Stimulated activated CD8-positive, alpha-beta memory T cell treated with anti-CD3 and anti-CD28 coated beads, Interleukin-4, amount 100 ng/mL, for 24 hours (primary cell): ENCODE data around the gene SNAPC4.

Experiments used
- DNase-seq: peaks from one replicate; pipeline ENCODE4 v3.0.0-alpha.2; 2020; ENCODE audit warnings: low read depth

The SNAPC4 gene, protein sequence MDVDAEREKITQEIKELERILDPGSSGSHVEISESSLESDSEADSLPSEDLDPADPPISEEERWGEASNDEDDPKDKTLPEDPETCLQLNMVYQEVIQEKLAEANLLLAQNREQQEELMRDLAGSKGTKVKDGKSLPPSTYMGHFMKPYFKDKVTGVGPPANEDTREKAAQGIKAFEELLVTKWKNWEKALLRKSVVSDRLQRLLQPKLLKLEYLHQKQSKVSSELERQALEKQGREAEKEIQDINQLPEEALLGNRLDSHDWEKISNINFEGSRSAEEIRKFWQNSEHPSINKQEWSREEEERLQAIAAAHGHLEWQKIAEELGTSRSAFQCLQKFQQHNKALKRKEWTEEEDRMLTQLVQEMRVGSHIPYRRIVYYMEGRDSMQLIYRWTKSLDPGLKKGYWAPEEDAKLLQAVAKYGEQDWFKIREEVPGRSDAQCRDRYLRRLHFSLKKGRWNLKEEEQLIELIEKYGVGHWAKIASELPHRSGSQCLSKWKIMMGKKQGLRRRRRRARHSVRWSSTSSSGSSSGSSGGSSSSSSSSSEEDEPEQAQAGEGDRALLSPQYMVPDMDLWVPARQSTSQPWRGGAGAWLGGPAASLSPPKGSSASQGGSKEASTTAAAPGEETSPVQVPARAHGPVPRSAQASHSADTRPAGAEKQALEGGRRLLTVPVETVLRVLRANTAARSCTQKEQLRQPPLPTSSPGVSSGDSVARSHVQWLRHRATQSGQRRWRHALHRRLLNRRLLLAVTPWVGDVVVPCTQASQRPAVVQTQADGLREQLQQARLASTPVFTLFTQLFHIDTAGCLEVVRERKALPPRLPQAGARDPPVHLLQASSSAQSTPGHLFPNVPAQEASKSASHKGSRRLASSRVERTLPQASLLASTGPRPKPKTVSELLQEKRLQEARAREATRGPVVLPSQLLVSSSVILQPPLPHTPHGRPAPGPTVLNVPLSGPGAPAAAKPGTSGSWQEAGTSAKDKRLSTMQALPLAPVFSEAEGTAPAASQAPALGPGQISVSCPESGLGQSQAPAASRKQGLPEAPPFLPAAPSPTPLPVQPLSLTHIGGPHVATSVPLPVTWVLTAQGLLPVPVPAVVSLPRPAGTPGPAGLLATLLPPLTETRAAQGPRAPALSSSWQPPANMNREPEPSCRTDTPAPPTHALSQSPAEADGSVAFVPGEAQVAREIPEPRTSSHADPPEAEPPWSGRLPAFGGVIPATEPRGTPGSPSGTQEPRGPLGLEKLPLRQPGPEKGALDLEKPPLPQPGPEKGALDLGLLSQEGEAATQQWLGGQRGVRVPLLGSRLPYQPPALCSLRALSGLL (N-terminal part only)

DNA sequence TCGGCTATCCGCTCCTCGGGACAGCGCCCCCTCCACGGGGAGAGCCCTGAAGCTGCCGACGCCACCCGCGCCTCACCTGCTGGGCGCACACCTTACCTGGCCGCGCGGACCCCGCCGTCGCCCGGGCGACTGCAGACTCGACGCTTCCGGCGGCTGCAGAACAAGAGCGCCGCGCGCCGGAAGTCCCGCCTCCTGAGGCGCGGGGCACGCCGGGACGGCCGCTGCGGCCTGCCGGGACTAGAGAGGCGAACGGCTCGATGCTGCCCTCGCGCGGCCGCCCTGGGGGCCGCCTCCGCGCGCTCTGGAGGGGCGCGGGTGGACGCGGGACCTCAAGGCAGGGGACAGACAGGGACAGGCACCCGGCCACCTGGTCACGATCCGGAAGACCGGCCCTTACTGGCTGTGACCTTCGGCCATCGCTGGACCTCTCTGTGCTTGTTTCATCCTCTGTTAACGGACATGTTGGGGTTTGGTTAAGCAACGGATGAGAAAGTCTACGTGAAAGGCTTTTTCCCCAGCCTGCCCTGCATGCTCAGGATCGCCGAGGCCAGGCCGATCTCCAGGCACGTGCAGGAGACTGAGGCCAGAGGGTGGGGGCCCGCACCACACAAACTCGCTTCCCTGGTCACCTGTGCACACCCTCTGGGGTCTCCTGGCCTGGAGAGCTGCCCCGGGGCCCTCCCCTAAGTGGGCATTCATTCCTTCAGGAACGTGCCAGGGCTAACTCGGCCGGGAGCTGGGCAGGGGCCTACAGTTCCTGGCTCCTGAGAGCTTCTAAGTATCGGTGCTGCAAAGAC is at the start of gene SNAPC4:
Gene SNAPC4 (minus strand): TSS at position 133 of the 797 bp plus-strand sequence. CDS start 1,742 bp downstream, outside the sequence.
- peak; percentile 83 for DNase-seq

DNA sequence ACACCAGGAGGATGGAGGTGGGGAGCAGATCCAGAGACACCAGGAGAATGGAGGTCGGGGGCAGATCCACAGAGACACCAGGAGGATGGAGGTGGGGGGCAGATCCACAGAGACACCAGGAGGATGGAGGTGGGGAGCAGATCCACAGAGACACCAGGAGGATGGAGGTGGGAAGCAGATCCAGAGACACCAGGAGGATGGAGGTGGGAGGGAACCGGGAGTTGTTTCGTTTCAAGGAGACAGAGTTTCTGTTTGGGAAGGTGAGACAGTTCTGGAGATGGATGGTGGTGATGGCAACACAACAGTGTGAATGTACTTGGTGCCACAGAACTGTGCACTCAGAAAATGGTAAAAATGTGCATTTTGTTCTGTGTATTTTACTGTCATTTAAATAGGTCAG is 48.7 kb upstream of the SNAPC4 start:
- DNase-seq: no peak

DNA sequence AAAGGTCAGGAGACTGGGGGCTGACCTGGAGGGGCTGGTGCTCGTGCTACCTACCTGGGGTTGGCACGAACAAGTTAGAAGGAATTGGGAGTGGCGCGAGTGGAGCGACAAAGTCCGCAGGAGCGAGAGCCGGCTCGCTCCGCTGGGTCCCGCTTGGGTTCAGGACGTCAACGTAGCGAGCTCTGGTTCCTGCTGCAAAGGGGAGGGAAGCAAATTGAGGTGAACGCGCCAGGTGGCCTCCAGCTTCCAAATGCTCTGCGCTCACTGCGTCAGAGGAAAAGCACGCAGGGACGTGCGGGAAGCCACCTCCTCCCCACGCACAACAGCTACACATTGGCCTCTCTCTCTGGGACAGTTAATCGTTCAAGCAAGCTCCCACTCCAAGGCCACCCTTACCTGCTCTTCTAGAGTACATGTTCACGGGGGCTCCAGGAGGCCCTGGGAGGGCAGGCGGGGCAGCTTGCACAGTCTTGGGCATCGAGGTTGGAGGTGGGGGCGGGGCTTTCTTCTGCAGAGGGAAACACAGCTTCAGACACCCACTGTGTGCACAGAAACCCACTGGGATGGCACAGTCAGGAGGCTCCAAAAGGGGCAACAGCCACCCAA is 47.3 kb upstream of the SNAPC4 start:
- DNase-seq: no peak

DNA sequence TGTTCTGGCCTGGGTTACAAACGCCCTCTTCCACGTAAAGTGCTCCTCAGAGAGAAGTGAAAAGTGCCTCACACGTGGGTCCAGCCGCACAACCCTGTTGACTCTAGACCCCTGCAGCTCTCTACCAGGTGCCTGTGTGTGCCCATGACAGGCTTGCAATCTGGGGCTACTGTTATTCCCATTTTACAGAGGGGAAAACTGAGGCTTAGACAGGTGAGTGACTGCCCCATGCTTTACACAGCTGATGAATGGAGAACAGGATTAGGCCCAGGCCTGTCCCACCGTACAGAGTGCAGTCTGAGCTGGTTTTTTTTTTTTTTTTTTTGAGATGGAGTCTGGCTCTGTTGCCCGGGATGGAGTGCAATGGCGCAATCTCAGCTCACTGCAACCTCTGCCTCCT is 45.8 kb upstream of the SNAPC4 start:
- DNase-seq: no peak

DNA sequence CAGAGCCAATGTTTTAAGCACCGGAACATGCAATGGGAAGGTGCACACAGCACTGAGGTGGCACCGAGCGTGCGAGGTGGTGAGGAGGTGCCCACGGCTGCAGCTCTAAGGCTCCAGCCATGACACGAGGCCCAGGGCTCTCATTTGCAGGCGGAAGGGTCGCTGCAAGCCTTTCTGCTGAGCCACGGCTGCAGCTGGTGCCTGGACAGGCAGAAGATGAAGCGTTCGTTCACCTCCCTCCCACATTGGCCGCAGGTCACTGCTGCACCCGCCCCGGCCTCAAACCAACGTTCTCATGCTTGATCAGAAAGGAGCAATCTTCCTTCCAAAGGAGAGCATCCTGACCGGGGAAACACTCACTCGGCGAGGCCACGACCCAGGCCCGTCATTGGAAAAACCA is 44.1 kb upstream of the SNAPC4 start:
- no peak for DNase-seq

DNA sequence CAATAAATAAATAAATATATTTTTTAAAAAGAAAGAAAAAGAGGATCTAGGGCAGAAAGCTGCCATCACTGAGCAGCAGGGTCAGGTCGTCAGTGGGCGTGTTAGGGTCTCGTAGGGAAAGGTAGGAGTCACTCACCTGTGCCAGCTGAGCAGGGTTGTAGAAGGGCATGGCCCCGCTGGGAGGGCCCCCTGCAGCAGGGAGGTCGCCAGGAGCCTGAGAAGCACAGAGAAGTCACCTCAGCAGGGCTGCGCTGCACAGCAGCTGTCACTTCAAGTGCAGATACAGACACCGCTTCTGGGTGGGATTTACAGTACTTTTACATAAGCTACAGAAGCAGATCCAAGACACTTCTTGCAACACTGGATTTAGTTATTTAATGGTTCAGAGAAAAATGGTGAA is 43.7 kb upstream of the SNAPC4 start:
- no peak for DNase-seq

DNA sequence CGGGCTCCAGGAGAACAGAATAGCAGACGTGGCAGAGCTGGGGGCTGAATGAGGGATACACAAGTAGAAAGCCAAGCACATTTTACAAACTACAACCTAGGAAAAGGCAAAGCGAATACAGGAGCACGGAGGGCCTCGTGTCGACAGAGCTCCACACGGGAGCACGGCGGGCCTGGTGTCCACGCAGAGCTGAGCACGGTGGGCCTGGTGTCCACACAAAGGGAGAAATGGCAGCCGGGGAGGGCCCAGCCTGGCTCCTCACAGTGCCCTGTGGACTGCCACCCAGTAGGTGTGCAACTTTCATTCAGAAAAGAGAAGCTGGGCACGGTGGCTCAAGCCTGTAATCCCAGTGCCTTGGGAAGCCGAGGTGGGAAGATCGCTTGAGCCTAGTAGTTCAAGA is 43.1 kb upstream of the SNAPC4 start:
- no peak for DNase-seq

DNA sequence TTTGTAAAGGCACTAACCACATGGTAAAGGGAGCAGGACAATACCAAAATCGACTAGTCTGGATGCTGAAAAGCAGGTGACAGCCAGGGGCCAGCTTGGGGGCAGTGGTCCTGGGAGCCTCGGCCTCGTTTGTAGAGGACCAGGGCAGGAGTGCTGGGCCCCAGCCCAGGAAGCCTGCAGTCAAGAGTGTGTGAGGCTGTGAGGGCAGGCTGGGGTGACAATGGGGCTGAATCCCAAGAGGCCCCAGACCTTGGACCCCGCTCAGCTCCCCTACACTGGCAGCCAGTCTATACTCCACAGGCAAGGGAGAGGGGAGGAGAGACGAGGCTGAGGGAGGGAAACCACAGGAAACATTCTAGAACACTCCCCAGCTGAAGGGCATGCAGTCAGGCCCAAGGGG is 42.3 kb upstream of the SNAPC4 start:
- no peak for DNase-seq

DNA sequence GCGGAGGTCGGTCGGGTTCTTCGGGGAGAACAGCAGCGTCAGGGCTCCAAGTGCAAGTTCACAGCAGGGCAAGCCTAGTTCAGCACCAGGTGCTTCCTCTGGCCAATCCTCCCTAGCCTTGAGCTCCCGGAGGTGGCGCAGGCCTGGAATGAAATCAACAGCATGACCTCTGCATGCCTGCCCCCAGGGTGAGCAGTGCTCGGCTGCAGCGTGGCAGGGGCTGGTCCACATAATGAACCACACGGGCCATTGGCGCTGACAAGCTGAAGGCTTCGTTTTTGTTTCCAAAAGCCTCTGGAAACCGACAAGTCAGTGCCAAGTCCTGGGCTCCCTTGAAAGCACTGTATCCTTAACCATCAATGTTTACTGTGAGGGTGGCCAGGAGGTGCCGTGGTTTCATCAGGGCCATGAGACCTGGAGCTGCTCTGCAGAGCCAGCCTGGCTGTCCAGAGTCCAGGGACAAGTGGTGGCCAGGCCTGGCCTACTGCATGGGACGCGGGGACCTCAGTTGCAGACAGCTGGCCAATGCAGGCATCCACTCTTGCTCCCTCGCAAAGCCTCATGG is 41.8 kb upstream of the SNAPC4 start:
- no peak for DNase-seq

DNA sequence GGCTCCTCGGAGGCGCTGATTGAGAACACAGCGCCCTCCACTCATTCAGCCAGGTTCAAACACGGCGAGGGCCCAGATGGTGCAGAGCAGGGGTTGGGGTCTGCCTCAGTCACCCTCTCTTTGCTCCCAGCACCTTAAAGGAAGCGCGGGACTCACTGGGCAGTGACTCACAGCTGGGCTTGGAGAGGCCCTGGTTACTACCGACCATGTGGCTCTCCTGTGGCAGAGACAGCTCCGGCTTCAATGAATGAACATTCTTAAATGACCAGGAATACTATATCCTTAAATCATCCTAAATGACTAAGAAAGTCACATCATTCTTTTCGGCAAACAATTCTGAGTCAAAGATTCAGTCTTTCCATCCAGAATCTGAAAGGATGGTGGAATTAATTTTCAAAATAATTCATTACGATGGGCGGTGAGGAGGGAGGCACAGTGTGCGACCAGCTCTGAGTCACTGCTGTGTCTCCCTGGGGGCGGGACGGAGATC is 41.3 kb upstream of the SNAPC4 start:
- DNase-seq: no peak

DNA sequence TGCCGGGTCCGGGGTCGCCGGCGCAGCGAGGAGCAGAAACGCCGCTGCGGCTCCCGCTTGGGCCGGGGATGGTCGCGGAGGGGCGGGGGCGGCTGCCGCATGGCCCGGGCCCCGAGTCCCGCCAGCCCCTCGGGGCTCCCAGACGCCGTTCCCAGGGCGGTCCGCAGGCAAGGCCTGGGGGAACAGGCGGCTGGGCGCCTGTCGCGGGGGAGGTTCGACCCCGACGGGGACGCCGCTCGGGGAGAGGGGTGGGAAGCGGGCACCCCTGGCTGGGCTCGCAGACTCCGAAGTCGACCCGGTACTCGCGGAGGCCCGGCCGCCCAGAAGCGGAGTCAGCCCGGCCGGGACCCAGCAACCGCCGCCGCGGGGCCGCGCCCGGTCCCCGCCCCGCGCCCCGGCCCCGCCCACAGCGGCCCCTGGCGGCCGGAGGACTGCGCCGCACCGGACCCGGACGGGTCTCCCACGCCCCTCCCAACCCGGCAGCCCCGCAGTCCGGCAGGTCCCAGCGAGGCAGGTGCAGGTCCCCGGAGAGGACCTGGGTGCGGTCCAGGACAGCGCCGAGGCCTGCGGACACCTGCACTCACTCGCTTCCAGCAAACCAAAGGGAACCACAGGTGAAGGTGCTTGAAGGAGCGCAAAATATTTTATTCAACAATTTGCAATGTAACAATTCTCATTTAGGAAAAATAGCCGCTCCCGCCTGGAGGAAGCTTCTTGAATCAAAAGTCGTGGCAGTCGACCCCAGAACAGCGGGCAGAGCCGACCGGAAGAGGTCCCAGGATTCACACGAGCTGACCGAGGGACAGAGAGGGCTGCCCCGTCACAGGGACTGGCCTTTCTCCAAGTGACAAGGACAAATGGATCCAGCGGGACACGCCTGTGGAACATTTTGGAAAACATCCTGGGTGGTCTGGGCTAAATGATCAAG is 39.8 kb upstream of the SNAPC4 start, which contains the start of gene INPP5E:
Gene INPP5E (minus strand): TSS at position 365 of the 928 bp plus-strand sequence. CDS start 426 bp downstream, outside the sequence.
- peak; percentile 71 for DNase-seq

DNA sequence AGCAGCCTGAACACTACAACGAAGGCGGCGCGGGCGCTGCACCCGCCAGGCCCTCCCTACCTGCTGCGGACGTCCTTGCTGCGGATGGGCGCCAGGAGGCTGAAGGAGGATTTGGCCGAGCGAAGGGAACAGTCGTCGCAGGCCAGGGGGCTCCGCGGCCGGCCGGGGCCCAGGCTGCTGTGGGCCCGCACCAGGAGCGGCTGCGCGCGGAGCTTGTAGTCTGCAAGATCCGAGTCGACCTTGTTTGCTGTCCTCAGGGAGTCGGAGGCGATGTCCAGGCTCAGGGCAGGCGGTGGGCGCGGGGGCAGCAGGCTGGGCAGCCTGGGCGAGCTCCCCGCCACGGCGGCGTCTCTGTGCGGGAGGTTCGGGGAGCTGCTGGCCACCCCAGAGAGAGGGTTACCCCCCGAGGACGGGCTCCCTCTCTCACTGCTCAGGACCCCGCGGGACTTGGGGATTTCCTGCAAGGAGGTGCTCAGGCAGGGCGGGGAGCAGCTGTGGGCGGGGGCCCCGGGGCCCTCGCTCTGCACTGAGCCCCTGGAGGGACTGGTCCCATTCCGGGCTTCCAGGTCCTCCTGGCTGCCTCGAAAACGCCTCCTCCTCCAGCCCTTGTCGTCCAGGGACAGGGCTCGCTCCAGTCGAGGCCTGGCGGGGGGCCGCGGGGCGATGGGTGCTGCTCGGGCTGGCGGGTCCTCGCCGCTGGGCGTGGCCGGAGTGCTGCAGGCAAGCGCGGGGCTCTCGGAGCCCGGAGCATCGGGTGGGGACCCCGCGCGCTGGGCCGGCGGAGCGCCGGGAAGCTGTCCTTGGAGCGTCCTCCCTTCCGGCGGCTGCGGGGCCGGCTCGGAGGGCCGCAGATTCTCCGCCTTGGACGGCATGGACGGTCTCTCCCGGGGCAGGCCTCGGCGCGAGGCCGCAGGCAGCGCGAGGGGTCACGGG is 38.8 kb upstream of the SNAPC4 start:
- peak; percentile 38 for DNase-seq

DNA sequence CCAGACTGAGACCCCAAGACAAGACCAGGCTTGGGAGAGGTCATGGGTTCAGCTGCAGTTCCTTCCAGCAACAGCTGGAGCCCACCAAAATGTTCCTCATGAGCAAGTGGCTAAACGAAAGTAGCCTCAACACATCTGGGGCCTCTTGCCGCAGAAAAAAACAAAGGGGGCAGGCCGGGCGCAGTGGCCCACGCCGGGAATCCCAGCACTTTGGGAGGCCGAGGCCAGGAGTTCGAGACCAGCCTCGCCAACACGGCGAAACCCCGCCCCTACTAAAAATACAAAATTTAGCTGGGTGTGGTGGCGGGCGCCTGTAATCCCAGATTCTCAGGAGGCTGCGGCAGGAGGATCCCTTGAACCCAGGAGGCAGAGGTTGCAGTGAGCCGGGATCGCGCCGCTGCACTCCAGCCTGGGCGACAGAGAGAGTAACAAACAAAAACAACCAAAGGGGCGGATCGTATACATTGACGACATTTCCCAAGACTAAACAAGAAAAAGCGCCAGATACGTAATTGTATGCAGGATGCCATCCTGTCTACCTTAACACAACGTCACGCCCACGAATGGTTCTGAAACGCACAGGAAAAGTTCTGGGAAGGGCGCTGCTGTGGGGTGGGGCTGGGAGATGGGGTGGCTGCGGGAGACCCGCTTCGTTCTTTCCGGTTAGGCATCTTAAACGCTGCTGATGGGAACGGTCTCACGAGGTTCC is 38.0 kb upstream of the SNAPC4 start:
- no peak for DNase-seq

DNA sequence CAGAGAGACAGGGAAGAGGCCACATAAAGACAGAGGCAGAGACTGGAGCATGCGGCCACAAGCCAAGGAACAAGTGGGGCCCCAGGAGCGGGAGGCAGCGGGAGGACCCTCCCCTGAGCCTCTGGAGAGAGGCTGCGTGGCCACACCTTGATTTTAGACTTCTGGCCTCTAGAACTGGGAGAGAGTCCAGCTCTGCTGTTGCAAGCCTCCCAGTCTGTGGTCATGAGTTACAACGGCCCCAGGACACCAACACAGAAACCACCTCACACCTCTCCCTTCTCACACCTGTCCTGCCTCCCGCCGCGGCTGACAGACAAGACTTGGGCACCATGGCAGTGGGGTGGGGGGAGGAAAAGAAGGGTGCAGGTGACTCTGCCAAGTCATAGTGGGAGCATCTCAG is 37.5 kb upstream of the SNAPC4 start:
- DNase-seq: no peak

DNA sequence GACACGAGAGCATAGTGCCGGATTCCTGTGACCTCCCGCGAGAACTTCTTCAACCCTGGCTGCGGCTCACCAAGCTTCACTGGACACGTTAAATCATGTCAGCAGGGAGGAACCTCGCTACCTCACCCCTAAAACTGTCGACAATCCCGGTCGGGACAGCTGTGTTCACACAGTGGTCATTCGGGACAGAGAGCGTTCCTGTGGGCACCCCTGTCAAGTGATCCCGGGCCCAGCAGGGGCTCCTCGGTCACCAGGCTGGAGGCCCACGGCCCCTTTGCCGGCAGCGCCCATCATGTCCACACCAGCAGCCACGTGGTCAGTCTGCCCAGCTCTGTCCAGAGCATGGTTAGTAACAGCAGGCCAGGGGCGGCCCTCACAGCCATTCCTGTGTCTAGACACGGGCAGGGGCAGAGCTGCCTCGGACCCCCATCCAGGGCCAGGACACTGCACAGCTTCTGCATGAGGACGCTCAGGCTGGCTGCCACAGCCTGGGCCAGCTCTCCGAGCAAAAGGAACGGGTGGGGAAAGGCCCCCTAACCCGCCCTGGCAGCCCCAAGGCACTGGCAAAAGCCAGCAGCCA is 36.2 kb upstream of the SNAPC4 start:
- no peak for DNase-seq

DNA sequence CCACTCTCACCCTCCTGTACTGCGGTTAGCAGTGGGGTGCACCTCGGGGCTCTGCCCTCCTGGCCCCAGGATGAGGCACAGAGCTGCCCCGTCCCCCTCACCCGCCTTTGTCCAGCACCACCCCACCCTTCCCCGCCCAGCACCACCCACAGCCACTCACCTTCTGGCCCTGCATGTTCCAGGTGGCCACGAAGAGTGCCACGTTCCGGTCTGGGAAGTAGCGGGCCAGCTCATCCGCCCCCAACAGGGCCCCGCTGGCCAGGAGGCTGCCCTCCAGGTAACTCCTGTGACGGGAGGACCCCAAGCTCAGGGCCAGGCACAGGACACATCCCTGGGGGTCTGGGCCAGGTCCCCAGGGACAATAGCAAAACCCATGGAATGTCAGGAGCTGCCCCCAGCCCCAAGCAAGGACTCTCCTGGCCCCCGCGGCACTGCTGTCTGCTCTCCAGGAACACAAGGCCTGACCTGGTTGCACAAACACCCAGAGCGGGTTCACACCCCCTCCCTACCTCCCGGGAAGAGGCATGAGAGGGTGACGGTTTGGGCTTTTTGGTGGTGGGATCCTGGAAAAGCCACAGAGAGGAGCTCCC is 34.7 kb upstream of the SNAPC4 start:
- DNase-seq: no peak
